Adipocyte (in vitro differentiated cells): ENCODE measurements around the gene NOXRED1.

Source experiments
- DNase-seq: peaks from one replicate; pipeline ENCODE4 v3.0.0-alpha.2; 2015; ENCODE audit warnings: low read depth
- H3K27me3 ChIP-seq: replicated peaks from 2 replicates; pipeline ENCODE4 v1.7.0; 2013; ENCODE audit warnings: mild to moderate bottlenecking, low read length, moderate library complexity; ENCODE audit not compliant: control insufficient read depth, insufficient read depth
- H3K36me3 ChIP-seq: 2 replicates; pipeline ENCODE4 v1.7.0; 2013; ENCODE audit warnings: low read length, mild to moderate bottlenecking, moderate library complexity; ENCODE audit not compliant: control insufficient read depth, insufficient read depth, severe bottlenecking
- H3K4me1 ChIP-seq: 2 replicates; pipeline ENCODE4 v1.7.0; 2013; ENCODE audit warnings: mild to moderate bottlenecking, low read length, moderate library complexity; ENCODE audit not compliant: control insufficient read depth, insufficient read depth
- H3K4me3 ChIP-seq: 2 replicates; pipeline ENCODE4 v1.7.0; 2013; ENCODE audit warnings: mild to moderate bottlenecking, low read length, moderate library complexity
- H3K9ac ChIP-seq: 2 replicates; pipeline ENCODE4 v1.7.0; 2013; ENCODE audit warnings: mild to moderate bottlenecking, low read length, moderate library complexity
- H3K9me3 ChIP-seq: 2 replicates; pipeline ENCODE4 v1.7.0; 2013; ENCODE audit warnings: mild to moderate bottlenecking, low read length, moderate library complexity; ENCODE audit not compliant: control insufficient read depth

NOXRED1 gene

DNA sequence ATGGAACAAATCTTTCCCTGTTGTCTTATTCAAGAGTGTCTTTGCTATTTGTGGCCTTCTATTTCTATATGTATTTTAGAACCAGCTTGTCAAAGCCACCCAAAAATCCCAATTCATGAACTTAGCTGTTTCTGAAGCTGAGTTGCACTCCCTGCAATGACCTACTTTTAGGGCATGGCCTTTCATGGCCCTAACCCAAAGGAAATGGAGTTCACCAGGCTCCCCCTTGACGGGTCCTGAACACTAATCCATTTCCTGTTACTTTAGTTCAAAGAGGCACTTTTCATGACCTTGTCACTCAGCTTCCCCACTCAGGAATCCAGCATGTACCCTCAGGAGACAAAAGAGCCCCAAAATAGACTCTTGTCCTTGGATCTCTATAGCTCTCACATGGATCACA is 54.0 kb downstream of the NOXRED1 start:
- no peaks in the 10 kb centered on the region for H3K27me3 ChIP-seq
- H3K4me3 ChIP-seq, result no peak overlapping the region
- no peaks in the 10 kb centered on the region for H3K9me3 ChIP-seq
- no peak for DNase-seq
- no peaks in the 10 kb centered on the region for H3K36me3 ChIP-seq
- H3K4me1 ChIP-seq, result peaks cover 3% of the 10 kb centered on the region
- no peak overlapping the region for H3K9ac ChIP-seq

DNA sequence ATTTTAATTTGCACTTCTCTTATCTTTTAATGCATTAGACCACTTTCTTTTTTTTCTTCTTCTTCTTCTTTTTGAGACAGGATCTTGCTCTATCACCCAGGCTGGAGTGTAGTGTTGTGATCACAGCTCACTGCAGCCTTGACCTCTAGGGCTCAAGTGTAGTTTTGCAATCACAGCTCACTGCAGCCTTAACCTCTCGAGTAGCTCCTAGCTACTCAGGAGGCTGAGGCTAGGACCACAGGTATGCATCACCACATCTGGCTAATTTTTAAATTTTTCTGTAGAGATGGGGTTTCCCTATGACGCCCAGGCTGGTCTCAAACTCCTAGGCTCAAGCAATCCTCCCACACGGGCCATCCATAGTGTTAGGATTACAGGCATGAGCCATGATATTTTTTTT is 59.2 kb downstream of the NOXRED1 start:
- Histone ChIP-seq H3K4me1 (no peaks in the 10 kb centered on the region), H3K27me3 (no peaks in the 10 kb centered on the region), H3K4me3 (no peak overlapping the region)

DNA sequence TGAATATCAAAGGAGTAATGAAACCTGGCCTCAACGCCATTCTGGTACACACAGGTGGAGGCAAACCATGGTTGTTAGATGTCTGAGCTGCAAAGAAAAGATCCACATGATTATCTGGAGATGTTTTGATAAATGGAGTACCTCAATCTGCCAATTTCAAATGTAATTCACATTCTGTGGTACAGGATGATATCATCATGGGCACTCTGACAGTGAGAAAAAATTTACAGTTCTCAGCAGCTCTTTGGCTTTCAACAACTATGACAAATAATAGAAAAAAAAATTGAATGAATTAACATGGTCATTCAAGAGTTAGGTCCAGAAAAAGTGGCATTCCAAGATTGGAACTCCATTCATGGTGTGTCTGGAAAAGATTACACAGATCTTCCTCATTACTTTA is 63.7 kb downstream of the NOXRED1 start:
- H3K4me3 ChIP-seq, result no peak overlapping the region

More for the DNA sequence above, 59.2 kb downstream of the NOXRED1 start:
- H3K9ac ChIP-seq, result no peak overlapping the region
- no peak for DNase-seq
- no peaks in the 10 kb centered on the region for H3K9me3 ChIP-seq
- no peaks in the 10 kb centered on the region for H3K36me3 ChIP-seq

DNA sequence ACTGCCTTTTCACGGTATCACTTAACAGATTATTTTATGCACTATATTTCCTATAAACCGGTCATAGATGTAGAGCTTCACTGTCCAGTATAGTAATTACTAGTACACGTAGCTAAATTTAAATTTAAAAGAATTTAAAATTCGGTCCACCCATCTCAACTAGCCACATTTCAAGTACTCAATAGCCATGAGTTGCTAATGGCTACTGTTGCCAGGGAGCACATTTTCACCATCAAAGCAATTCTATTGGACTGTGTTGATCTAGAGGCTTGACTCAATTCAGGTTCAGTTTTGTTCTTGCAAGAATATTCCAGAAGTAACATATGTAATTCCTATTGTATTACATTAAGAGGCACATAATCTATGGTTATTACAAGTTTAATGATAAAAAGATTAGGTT is 66.4 kb downstream of the NOXRED1 start:
- Histone ChIP-seq H3K9ac (no peak overlapping the region), H3K27me3 (no peaks in the 10 kb centered on the region), H3K4me3 (no peak overlapping the region), H3K4me1 (peaks cover 4% of the 10 kb centered on the region), H3K36me3 (no peaks in the 10 kb centered on the region), H3K9me3 (no peaks in the 10 kb centered on the region)
- no peak for DNase-seq

More for the DNA sequence above, 63.7 kb downstream of the NOXRED1 start:
- Histone ChIP-seq H3K4me1 (peaks cover 4% of the 10 kb centered on the region), H3K27me3 (no peaks in the 10 kb centered on the region), H3K9me3 (no peaks in the 10 kb centered on the region), H3K36me3 (no peaks in the 10 kb centered on the region), H3K9ac (no peak overlapping the region)
- DNase-seq, result no peak

DNA sequence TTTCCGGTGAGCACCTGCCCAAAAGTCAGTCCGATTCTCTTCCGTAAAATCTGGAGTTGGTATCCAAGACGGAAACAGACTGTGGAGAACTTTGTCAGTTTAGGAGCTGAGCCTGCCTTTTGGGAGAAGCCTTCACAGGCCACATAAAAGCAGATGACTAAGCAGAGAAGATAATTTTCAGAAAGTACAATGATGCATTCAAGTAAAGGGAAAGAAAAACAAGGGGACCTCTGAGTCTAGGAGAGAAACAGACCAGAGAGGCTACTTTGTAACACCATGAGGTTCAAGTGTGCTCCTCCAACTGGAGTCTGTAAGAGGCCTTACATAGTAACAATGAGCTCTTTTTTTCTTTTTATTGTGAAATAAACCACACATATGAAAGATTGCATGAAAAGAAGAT is 67.5 kb downstream of the NOXRED1 start:
- Histone ChIP-seq H3K27me3 (no peaks in the 10 kb centered on the region), H3K4me3 (no peak overlapping the region), H3K4me1 (peaks cover 4% of the 10 kb centered on the region), H3K36me3 (no peaks in the 10 kb centered on the region), H3K9ac (no peak overlapping the region), H3K9me3 (no peaks in the 10 kb centered on the region)
- DNase-seq, result no peak

DNA sequence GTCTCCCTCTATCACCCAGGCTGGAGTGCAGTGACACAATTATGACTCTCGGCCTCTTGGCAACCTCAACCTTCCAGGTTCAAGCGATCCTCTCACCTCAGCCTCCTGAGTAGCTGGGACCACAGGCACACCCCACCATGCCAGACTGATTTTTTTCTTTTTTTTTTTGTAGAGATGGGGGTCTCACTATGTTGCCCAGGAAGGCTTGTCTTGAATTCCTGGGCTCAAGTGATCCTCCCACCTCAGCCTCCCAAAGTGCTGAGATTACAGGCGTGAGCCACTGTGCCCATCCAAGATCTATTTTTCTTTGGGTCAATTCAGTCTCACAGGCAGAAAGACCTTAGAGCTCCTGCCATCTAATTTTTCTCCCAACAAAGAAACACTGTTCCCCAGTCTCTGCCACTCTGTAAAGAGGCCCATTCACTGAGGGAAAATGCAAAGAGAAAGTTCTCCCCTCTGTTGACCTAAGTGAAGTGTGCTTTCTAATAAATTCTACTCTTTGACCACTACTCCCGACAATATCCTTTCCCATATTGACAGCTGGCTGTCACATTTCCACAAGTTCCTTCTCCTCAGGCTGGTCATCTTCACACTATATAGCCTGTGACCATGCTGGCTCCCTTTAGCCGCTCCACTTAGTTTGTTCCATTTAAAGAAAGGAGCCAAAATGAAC is 69.7 kb downstream of the NOXRED1 start:
- DNase-seq, result no peak
- no peaks in the 10 kb centered on the region for H3K27me3 ChIP-seq
- no peaks in the 10 kb centered on the region for H3K9me3 ChIP-seq
- H3K4me1 ChIP-seq, result peaks cover 4% of the 10 kb centered on the region
- no peak overlapping the region for H3K9ac ChIP-seq
- no peak overlapping the region for H3K4me3 ChIP-seq
- peaks cover 8% of the 10 kb centered on the region for H3K36me3 ChIP-seq

DNA sequence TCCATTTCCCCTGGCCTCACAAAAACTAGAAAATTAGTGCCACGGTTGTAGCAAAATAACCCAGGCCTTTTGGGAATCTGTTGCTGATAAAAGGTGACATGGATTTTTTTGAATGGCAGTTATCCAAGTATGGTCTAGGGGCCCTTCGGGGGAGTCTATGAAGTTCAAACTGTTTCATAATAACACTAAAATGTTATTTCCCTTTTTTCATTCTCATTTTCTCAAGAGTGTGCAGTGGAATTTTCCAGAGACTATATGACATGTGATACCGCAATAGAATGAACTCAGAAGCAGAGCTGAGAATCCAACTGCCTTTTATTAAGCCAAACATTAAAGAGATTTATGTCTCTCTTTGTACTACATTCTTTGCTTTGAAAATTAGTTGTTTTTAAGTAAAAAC is 75.6 kb downstream of the NOXRED1 start:
- Histone ChIP-seq H3K36me3 (peaks cover 16% of the 10 kb centered on the region), H3K27me3 (no peaks in the 10 kb centered on the region), H3K4me3 (no peak overlapping the region), H3K9me3 (no peaks in the 10 kb centered on the region), H3K9ac (no peak overlapping the region), H3K4me1 (no peaks in the 10 kb centered on the region)
- peak; percentile 21 for DNase-seq

DNA sequence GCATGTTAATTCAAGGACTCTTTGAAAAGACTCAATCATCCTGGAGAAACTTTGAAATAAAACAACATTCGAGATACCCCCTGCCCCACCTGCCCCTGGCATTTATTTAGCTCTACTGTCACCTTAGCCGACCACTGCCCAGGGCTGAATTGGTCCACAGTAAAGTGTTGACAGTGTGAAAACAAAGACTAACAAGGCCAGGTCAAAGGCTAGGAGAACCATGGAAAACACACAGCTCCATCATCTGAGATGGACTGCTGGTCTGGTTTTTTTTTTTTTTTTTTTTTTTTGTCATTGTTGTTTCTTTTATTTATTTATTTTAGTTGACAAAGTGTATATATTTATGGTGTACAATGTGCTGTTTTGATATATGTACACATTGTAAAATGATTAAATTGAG is 76.8 kb downstream of the NOXRED1 start:
- no peak for DNase-seq
- Histone ChIP-seq H3K9ac (no peak overlapping the region), H3K4me1 (no peaks in the 10 kb centered on the region), H3K9me3 (no peaks in the 10 kb centered on the region), H3K4me3 (no peak overlapping the region), H3K27me3 (no peaks in the 10 kb centered on the region), H3K36me3 (peaks cover 28% of the 10 kb centered on the region)

DNA sequence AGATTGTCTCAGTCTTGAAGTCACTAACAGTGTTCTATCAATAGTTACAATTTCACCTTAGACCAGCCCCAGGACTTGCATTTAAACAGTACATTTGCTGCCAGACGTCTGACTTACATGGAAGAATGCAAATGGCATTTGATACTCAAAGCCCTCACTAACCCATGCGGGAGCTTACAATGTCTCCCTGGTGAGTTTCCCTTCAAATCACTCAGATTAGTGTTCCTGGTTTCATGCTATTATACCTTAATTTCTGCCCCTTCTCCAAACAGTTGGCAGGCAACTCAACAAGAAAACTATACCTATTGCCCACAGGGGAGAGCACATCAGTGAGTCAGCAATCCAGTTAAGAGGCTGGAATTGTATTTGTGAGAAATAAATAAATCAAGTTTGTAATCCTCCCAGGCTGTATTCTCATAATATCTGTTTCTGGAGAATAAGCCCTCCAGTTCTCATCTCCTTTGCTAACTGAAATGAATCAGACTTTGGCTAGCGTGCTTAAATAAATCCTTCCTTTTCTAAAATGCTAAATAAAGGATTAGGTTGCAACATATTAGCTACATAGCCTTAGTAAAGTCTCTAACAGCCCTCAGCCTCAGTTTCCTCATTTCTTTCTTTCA is 78.8 kb downstream of the NOXRED1 start:
- H3K4me3 ChIP-seq, result no peak overlapping the region
- peaks cover 2% of the 10 kb centered on the region for H3K4me1 ChIP-seq
- no peaks in the 10 kb centered on the region for H3K9me3 ChIP-seq
- peaks cover 24% of the 10 kb centered on the region for H3K36me3 ChIP-seq
- peak; percentile 47 for DNase-seq
- no peaks in the 10 kb centered on the region for H3K27me3 ChIP-seq
- H3K9ac ChIP-seq, result no peak overlapping the region
